ENCODE results near the gene NCOA7. TPM values are rescaled to one million over a fixed set of nuclear protein-coding genes. Genes with fewer than 3 reads are reported as not detected.

Gene NCOA7
- polyA plus RNA-seq, 1 of the 3 experiments (the other 2 are of a cell fraction) = 16.3 TPM

GRCh38 chr6:125966569-125966968 lies 175.8 kb downstream of the NCOA7 start:
- POLR2A ChIA-PET = no interaction called here
- no peak overlapping the region for H2AFZ ChIP-seq (ENCODE audit: low read depth)
- H3K9ac ChIP-seq = no peak overlapping the region
- H3K9me2 ChIP-seq = no peaks in the 10 kb centered on the region
- no peaks in the 10 kb centered on the region; the same call in 1 of the 2 replicates for H3K79me2 ChIP-seq (ENCODE audit: insufficient read depth)
- no peak overlapping the region for H3K4me3 ChIP-seq (ENCODE audit: low read depth in 2 of 2, low read length in 1 of 2)
- peaks cover 0 to 3% of the 10 kb centered on the region in 2 experiments; a peak in 2 of 4 replicates for H3K4me1 ChIP-seq (ENCODE audit: control insufficient read depth in 1 of 2, insufficient read depth in 2 of 2, low read depth in 1 of 2, low read length in 1 of 2)
- no peaks in the 10 kb centered on the region for H3F3A ChIP-seq (replicated peaks; ENCODE audit: insufficient read depth)
- no peak overlapping the region for H3K27ac ChIP-seq (ENCODE audit: low read depth in 2 of 2, low read length in 1 of 2)
- DNase-seq = no peak
- peaks cover 3 to 9% of the 10 kb centered on the region in 2 experiments for H3K36me3 ChIP-seq (replicated peaks in 1 of 2; ENCODE audit: control insufficient read depth in 1 of 2, insufficient read depth in 2 of 2, low read length in 1 of 2)
- CTCF ChIA-PET = interaction anchor here (1.9 to 2.8 kb wide), 2 partner anchors 10 kb away, joined by 7 to 18 read pairs; partner anchors contain the start of gene HINT3
- H3K9me3 ChIP-seq = no peaks in the 10 kb centered on the region
- TF ChIP-seq MEF2A (IDR thresholded peaks at IDR 0.05; ENCODE audit: borderline replicate concordance, low read depth) (no peak), FOXM1 (IDR thresholded peaks at IDR 0.05; ENCODE audit: low read depth) (no peak), POLR2AphosphoS5 (IDR thresholded peaks at IDR 0.05; ENCODE audit: low read depth, low read length) (no peak)
- no peak overlapping the region for H3K4me2 ChIP-seq
- H3K27me3 ChIP-seq (ENCODE audit: insufficient read depth) = no peaks in the 10 kb centered on the region
- H4K20me1 ChIP-seq (ENCODE audit: insufficient read depth) = no peaks in the 10 kb centered on the region
- 97% methylated on average over 1 of the region's 1 CpG for WGBS (ENCODE audit: low lambda C conversion rate)

GRCh38 chr6:125968493-125968892 lies 177.7 kb downstream of the NCOA7 start:
- Histone ChIP-seq H3K4me1 (ENCODE audit: control insufficient read depth in 1 of 2, insufficient read depth in 2 of 2, low read depth in 1 of 2, low read length in 1 of 2) (no peaks in the 10 kb centered on the region; a peak in 1 of 4 replicates), H3K4me3 (ENCODE audit: low read depth in 2 of 2, low read length in 1 of 2) (no peak overlapping the region), H4K20me1 (ENCODE audit: insufficient read depth) (no peaks in the 10 kb centered on the region), H3K27me3 (ENCODE audit: insufficient read depth) (no peaks in the 10 kb centered on the region), H3K36me3 (replicated peaks in 1 of 2; ENCODE audit: control insufficient read depth in 1 of 2, insufficient read depth in 2 of 2, low read length in 1 of 2) (peaks cover 2 to 16% of the 10 kb centered on the region in 2 experiments), H2AFZ (ENCODE audit: low read depth) (no peak overlapping the region), H3K79me2 (ENCODE audit: insufficient read depth) (no peaks in the 10 kb centered on the region; the same call in 1 of the 2 replicates), H3K9ac (no peak overlapping the region), H3K27ac (ENCODE audit: low read depth in 2 of 2, low read length in 1 of 2) (no peak overlapping the region), H3K4me2 (no peak overlapping the region), H3K9me3 (no peaks in the 10 kb centered on the region), H3K9me2 (no peaks in the 10 kb centered on the region), H3F3A (replicated peaks; ENCODE audit: insufficient read depth) (no peaks in the 10 kb centered on the region)
- ChIA-PET POLR2A (no interaction called here), CTCF (interaction anchor here (1.9 kb wide), 1 partner anchor 12 kb away, joined by 7 read pairs; the partner anchor contains the start of gene HINT3)
- 70% methylated on average over 2 of the region's 2 CpGs for WGBS (ENCODE audit: low lambda C conversion rate)
- no peak for DNase-seq
- TF ChIP-seq CTCF (IDR thresholded peaks at IDR 0.05) (no peak), GABPA (IDR thresholded peaks at IDR 0.05; ENCODE audit: low read depth) (no peak), EZH2phosphoT487 (IDR thresholded peaks at IDR 0.05; ENCODE audit: borderline replicate concordance, low read depth) (no peak), FOSL2 (IDR thresholded peaks at IDR 0.05; ENCODE audit: borderline replicate concordance, low read depth) (no peak), RFX5 (IDR thresholded peaks at IDR 0.05; ENCODE audit: low read length) (no peak), IRF3 (IDR thresholded peaks at IDR 0.05; ENCODE audit: low read depth, low read length) (no peak), FOXM1 (IDR thresholded peaks at IDR 0.05; ENCODE audit: low read depth) (no peak), TCF12 (IDR thresholded peaks at IDR 0.05) (no peak), GATA2 (CRISPR knock-in tag; IDR thresholded peaks at IDR 0.05) (no peak), EP300 (IDR thresholded peaks at IDR 0.05; ENCODE audit: borderline replicate concordance in 1 of 2, low read depth in 1 of 2, low read length in 1 of 2) (no peak)

Data from SK-N-SH (cell line).